ENCODE measurements around the gene TRIM47.

DNA sequence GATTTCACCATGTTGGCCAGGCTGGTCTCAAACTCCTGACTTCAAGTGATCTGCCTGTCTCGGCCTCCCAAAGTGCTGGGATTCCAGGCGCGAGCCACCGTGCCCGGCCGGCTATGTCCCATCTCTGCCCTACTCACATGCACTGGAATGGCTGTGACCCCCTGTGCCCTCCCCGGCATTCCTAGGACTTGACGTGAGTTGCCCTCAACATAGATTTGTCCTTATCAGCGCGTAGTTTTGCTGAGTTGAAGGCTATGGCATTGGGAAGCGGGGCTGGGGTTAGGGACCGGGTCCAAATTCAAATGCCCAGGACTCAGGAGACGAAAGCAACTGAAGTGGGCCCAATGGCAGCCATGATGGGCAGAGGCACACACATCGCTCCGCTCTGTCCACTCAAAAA, 40.0 kb downstream of the TRIM47 start:
- TF ChIP-seq, protein P1, sequence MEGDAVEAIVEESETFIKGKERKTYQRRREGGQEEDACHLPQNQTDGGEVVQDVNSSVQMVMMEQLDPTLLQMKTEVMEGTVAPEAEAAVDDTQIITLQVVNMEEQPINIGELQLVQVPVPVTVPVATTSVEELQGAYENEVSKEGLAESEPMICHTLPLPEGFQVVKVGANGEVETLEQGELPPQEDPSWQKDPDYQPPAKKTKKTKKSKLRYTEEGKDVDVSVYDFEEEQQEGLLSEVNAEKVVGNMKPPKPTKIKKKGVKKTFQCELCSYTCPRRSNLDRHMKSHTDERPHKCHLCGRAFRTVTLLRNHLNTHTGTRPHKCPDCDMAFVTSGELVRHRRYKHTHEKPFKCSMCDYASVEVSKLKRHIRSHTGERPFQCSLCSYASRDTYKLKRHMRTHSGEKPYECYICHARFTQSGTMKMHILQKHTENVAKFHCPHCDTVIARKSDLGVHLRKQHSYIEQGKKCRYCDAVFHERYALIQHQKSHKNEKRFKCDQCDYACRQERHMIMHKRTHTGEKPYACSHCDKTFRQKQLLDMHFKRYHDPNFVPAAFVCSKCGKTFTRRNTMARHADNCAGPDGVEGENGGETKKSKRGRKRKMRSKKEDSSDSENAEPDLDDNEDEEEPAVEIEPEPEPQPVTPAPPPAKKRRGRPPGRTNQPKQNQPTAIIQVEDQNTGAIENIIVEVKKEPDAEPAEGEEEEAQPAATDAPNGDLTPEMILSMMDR (IDR thresholded peaks at IDR 0.05) = no peak
- TF ChIP-seq EP300 (IDR thresholded peaks at IDR 0.05) = no peak

Measured in tibial nerve (tissue), 4 donors.